WTC11 (cell line): ENCODE measurements around the gene TUBB.

Source experiments
- ATF2 ChIP-seq: sonication (generic); formaldehyde crosslinking; IDR thresholded peaks from 2 replicates; pipeline ENCODE4 v1.8.1; 2022; ENCODE audit warnings: low read depth, missing genetic modification reagents, borderline replicate concordance
- CTCF ChIP-seq: fragments of 200-600 bp; IDR thresholded peaks from 2 replicates; pipeline ENCODE4 v1.8.0; 2022; ENCODE audit warnings: antibody characterized with exemption
- E2F1 ChIP-seq: sonication (generic); formaldehyde crosslinking; IDR thresholded peaks from 2 replicates; pipeline ENCODE4 v1.8.0; 2022; ENCODE audit warnings: mild to moderate bottlenecking, missing genetic modification reagents
- ETV6 ChIP-seq: sonication (generic); formaldehyde crosslinking; IDR thresholded peaks from 2 replicates; pipeline ENCODE4 v1.8.1; 2022; ENCODE audit warnings: mild to moderate bottlenecking, missing genetic modification reagents
- FOXK1 ChIP-seq: sonication (generic); formaldehyde crosslinking; IDR thresholded peaks from 2 replicates; pipeline ENCODE4 v1.8.0; 2022; ENCODE audit warnings: mild to moderate bottlenecking, moderate library complexity, missing genetic modification reagents
- HMGXB4 ChIP-seq: sonication (generic); formaldehyde crosslinking; IDR thresholded peaks from 2 replicates; pipeline ENCODE4 v1.8.1; 2023; ENCODE audit warnings: mild to moderate bottlenecking, moderate library complexity, missing genetic modification reagents
- JUN ChIP-seq: sonication (generic); formaldehyde crosslinking; IDR thresholded peaks from 2 replicates; pipeline ENCODE4 v1.8.0; 2023; ENCODE audit warnings: mild to moderate bottlenecking, missing genetic modification reagents
- MLX ChIP-seq: sonication (generic); formaldehyde crosslinking; IDR thresholded peaks from 2 replicates; pipeline ENCODE4 v1.8.1; 2023; ENCODE audit warnings: mild to moderate bottlenecking, missing genetic modification reagents, moderate library complexity
- USF2 ChIP-seq: sonication (generic); formaldehyde crosslinking; IDR thresholded peaks from 2 replicates; pipeline ENCODE4 v1.8.1; 2023; ENCODE audit warnings: mild to moderate bottlenecking, missing genetic modification reagents, moderate library complexity
- ZSCAN18 ChIP-seq: fragments of 250-450 bp; sonication (Bioruptor Pico); IDR thresholded peaks from 2 replicates; pipeline ENCODE4 v2.1.2; 2022; ENCODE audit warnings: mild to moderate bottlenecking, moderate library complexity

- TF ChIP-seq USF2 (no peak), CTCF (no peak), JUN (CRISPR knock-in tag) (no peak), E2F1 (CRISPR knock-in tag) (no peak), ETV6 (no peak), FOXK1 (no peak), ATF2 (CRISPR knock-in tag) (no peak), ZSCAN18 (CRISPR knock-in tag) (no peak), MLX (no peak), HMGXB4 (CRISPR knock-in tag) (no peak)
Observed at GRCh38 chr6:30763155-30763617, 43.0 kb downstream of the TUBB start.
